Right renal pelvis (tissue), 4 donors: ENCODE results near the gene SOST. TPM values are rescaled to one million over a fixed set of nuclear protein-coding genes. Genes with fewer than 3 reads are reported as not detected.

Experiments
- DNase-seq, 4 donors: peaks; one replicate each; pipeline ENCODE4 v3.0.0-alpha.2; 2013; ENCODE audit warnings: low read depth in 4 of 4, low spot score in 3 of 4, missing footprints in 1 of 4
- polyA plus RNA-seq, 4 donors: library from polyadenylated mRNA; unstranded; fragments of 120-200 nt; gene quantifications; one replicate each; pipeline ENCODE4 v1.2.1, GENCODE V29; 2013; ENCODE audit not compliant: insufficient read length in 4 of 4

Gene SOST
- polyA plus RNA-seq, 4 donors: 54.7 to 79.6 (median 62.8) TPM

- peak in 2 of 4 donors; percentile 36 to 37 for DNase-seq
Measured at GRCh38 chr17:43713494-43714162, 45.0 kb downstream of the SOST start.

GRCh38 chr17:43712397-43712796 lies 46.2 kb downstream of the SOST start:
- no peak for DNase-seq

- DNase-seq: no peak
Measured at GRCh38 chr17:43710101-43710500, 48.5 kb downstream of the SOST start.

DNA sequence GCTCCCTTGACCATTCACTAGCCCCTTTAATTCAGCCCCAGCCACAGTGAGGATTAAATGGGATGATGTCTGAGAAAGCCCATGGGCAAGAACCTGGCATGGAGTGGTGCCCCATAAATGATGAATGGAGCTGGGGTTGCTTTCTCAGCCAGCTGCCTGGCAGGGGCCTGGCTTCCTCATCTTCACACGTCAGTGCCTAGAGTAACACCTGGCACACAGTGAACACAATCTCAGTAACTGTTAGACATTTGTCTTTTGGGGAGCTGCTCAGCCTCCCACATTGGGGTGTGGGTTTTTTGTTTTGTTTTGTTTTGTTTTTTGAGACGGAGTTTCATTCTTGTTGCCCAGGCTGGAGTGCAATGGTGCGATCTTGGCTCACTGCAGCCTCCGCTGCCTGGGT lies 49.4 kb downstream of the SOST start:
- no peak for DNase-seq

GRCh38 chr17:43707184-43707583 lies 51.4 kb downstream of the SOST start:
- DNase-seq: no peak

GRCh38 chr17:43706235-43706634 lies 52.4 kb downstream of the SOST start:
- no peak for DNase-seq

Other genes starting within 250 kb of the SOST start
- gene ETV4, start 212.5 kb downstream of the SOST start, polyA plus RNA-seq: 10 to 100 TPM; 32.7 to 41.2 (median 37.2) TPM
- gene MEOX1, start 96.9 kb downstream of the SOST start, polyA plus RNA-seq: 10 to 100 TPM in 3 of 4 donors, 1 to 10 TPM in 1; 7.1 to 15.1 (median 13.2) TPM
- gene DUSP3, start 20.2 kb upstream of the SOST start, polyA plus RNA-seq: 10 to 100 TPM; 60.3 to 62.1 (median 61.6) TPM
- under 1 TPM in 1 of 4 donors, not detected in 3; 0.06 TPM for gene CFAP97D1, start 21.6 kb upstream of the SOST start, polyA plus RNA-seq
- gene MPP3, start 74.4 kb upstream of the SOST start, polyA plus RNA-seq: 1 to 10 TPM; 6.1 to 8.5 (median 7.6) TPM
- gene CD300LG, start 88.4 kb upstream of the SOST start, polyA plus RNA-seq: 1 to 10 TPM in 1 of 4 donors, under 1 TPM in 3; 0.98 to 1.5 (median 0.99) TPM
- gene MPP2, start 148.7 kb upstream of the SOST start, polyA plus RNA-seq: 1 to 10 TPM; 5.7 to 7.5 (median 5.9) TPM
- under 1 TPM in 2 of 4 donors, not detected in 2; 0.34 to 0.65 TPM for gene PPY, start 183.7 kb upstream of the SOST start, polyA plus RNA-seq
- gene PYY, start 195.1 kb upstream of the SOST start, polyA plus RNA-seq: under 1 TPM; 0.15 to 0.39 (median 0.23) TPM
- 1 to 10 TPM; 2.1 to 4.7 (median 2.5) TPM for gene NAGS, start 245.8 kb upstream of the SOST start, polyA plus RNA-seq